WTC11 (cell line): ENCODE measurements around the gene PIAS3. TPM values are rescaled to one million over a fixed set of nuclear protein-coding genes. Genes with fewer than 3 reads are reported as not detected.

Experiments
- ATAC-seq: fragments of 200-7000 bp; cut with Tn5 transposase; 2 replicates; pipeline ENCODE4 v1.10.0; 2021; ENCODE audit warnings: mild to moderate bottlenecking, moderate library complexity
- CTCF ChIA-PET: fragments of 300-600 bp; sonication (Branson Sonifier 250); formaldehyde crosslinking; loops from one replicate; lab custom pipeline; 2021; ENCODE audit warnings: antibody characterized with exemption; lab: Charles Lee
- POLR2A ChIA-PET: fragments of 350-600 bp; sonication (Branson Sonifier 250); formaldehyde crosslinking; loops from one replicate; lab custom pipeline; 2021; ENCODE audit warnings: antibody characterized with exemption; lab: Charles Lee
- DNase-seq: peaks from one replicate; pipeline ENCODE4 v3.0.0; 2021; ENCODE audit warnings: low spot score
- H3K27ac Mint-ChIP-seq: 2 replicates; pipeline ENCODE4 v1.8.0; 2021; ENCODE audit warnings: mixed read lengths
- H3K27me3 Mint-ChIP-seq: 2 replicates; pipeline ENCODE4 v1.8.0; 2021; ENCODE audit warnings: low read depth, mild to moderate bottlenecking, moderate library complexity, mixed read lengths
- H3K36me3 Mint-ChIP-seq: 2 replicates; pipeline ENCODE4 v1.8.0; 2021; ENCODE audit warnings: mixed read lengths
- H3K4me1 Mint-ChIP-seq: 2 replicates; pipeline ENCODE4 v1.8.0; 2022; ENCODE audit warnings: mixed read lengths
- H3K4me3 Mint-ChIP-seq: 2 replicates; pipeline ENCODE4 v1.8.0; 2021; ENCODE audit warnings: mild to moderate bottlenecking, moderate library complexity, mixed read lengths
- H3K9me3 Mint-ChIP-seq: 2 replicates; pipeline ENCODE4 v1.8.0; 2021; ENCODE audit warnings: mixed read lengths
- FOXJ3 ChIP-seq: sonication (generic); formaldehyde crosslinking; IDR thresholded peaks from 2 replicates; pipeline ENCODE4 v1.9.0; 2021; ENCODE audit warnings: missing genetic modification reagents, mild to moderate bottlenecking, borderline replicate concordance
- FOXP1 ChIP-seq: sonication (generic); formaldehyde crosslinking; IDR thresholded peaks from 2 replicates; pipeline ENCODE4 v1.8.0; 2022; ENCODE audit warnings: missing genetic modification reagents, mild to moderate bottlenecking, moderate library complexity, borderline replicate concordance
- GTF2I ChIP-seq: fragments of 250-450 bp; sonication (Bioruptor Pico); conservative IDR thresholded peaks from 2 replicates; pipeline ENCODE4 v1.4.0; 2021; ENCODE audit warnings: mild to moderate bottlenecking
- MXD4 ChIP-seq: fragments of 250-450 bp; sonication (Bioruptor Pico); IDR thresholded peaks from 2 replicates; pipeline ENCODE4 v1.8.0; 2021; ENCODE audit warnings: mild to moderate bottlenecking, moderate library complexity, borderline replicate concordance
- NR3C1 ChIP-seq: sonication (generic); formaldehyde crosslinking; conservative IDR thresholded peaks from 2 replicates; pipeline ENCODE4 v1.8.1; 2023; ENCODE audit warnings: low read depth, mild to moderate bottlenecking, missing genetic modification reagents
- TEAD1 ChIP-seq: sonication (generic); formaldehyde crosslinking; IDR thresholded peaks from 2 replicates; pipeline ENCODE4 v1.8.0; 2022; ENCODE audit warnings: mild to moderate bottlenecking, missing genetic modification reagents
- ZNF121 ChIP-seq: sonication (generic); formaldehyde crosslinking; IDR thresholded peaks from 2 replicates; pipeline ENCODE4 v1.8.0; 2023; ENCODE audit warnings: missing genetic modification reagents
- ZNF671 ChIP-seq: fragments of 250-450 bp; sonication (Bioruptor Pico); IDR thresholded peaks from 2 replicates; pipeline ENCODE4 v1.8.0; 2021; ENCODE audit warnings: mild to moderate bottlenecking
- total RNA-seq: library from RNA; stranded (reverse); gene quantifications from 3 replicates; pipeline ENCODE4 v1.2.3, GENCODE V29; 2021
- TF ChIP-seq, protein P1 (sequence below): sonication (generic); formaldehyde crosslinking; IDR thresholded peaks from 2 replicates; pipeline ENCODE4 v1.8.1; 2022; ENCODE audit warnings: mild to moderate bottlenecking, missing genetic modification reagents, moderate library complexity, borderline replicate concordance
- TF ChIP-seq, protein P2 (sequence below): sonication (generic); formaldehyde crosslinking; IDR thresholded peaks from 2 replicates; pipeline ENCODE4 v1.8.1; 2022; ENCODE audit warnings: missing genetic modification reagents, borderline replicate concordance
- TF ChIP-seq, protein P3 (sequence below): sonication (generic); formaldehyde crosslinking; IDR thresholded peaks from 2 replicates; pipeline ENCODE4 v1.8.1; 2022; ENCODE audit warnings: mild to moderate bottlenecking, moderate library complexity, missing genetic modification reagents
- TF ChIP-seq, protein P4 (sequence below): sonication (generic); formaldehyde crosslinking; IDR thresholded peaks from 2 replicates; pipeline ENCODE4 v1.8.1; 2023; ENCODE audit warnings: mild to moderate bottlenecking, missing genetic modification reagents, moderate library complexity
- TF ChIP-seq, protein P5 (sequence below): sonication (generic); formaldehyde crosslinking; IDR thresholded peaks from 2 replicates; pipeline ENCODE4 v1.8.1; 2022; ENCODE audit warnings: low read depth, missing genetic modification reagents, borderline replicate concordance
- TF ChIP-seq, protein P6 (sequence below): fragments of 250-450 bp; sonication (Bioruptor Pico); IDR thresholded peaks from 2 replicates; pipeline ENCODE4 v1.9.0; 2021; ENCODE audit warnings: mild to moderate bottlenecking
- TF ChIP-seq, protein P7 (sequence below): sonication (generic); formaldehyde crosslinking; IDR thresholded peaks from 2 replicates; pipeline ENCODE4 v1.8.0; 2022; ENCODE audit warnings: mild to moderate bottlenecking, missing genetic modification reagents

Gene PIAS3
- total RNA-seq, 1 experiment from 2014 or later, result 44.9 TPM

DNA sequence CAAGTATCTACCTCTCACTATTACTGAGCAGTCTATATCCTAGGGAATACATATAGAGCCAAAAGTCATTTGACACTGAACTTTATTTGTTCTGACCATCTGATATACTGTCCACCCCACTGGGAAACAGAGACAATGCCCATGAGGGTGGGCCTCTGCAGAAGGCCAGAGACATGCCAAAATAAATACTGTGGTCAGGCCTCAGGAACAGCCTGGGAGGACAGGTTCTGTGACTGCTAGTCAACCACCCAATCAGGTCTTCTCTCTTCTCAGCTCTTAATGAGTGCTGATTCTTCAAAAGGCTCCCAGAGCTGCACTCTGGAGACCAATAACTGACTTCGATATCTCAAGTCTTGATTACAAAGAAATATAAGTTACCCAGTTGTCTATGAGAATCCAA, 32.3 kb upstream of the PIAS3 start:
- TF ChIP-seq, protein P1, sequence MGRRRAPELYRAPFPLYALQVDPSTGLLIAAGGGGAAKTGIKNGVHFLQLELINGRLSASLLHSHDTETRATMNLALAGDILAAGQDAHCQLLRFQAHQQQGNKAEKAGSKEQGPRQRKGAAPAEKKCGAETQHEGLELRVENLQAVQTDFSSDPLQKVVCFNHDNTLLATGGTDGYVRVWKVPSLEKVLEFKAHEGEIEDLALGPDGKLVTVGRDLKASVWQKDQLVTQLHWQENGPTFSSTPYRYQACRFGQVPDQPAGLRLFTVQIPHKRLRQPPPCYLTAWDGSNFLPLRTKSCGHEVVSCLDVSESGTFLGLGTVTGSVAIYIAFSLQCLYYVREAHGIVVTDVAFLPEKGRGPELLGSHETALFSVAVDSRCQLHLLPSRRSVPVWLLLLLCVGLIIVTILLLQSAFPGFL (CRISPR knock-in tag), result no peak
- TF ChIP-seq FOXP1, result no peak
- H3K27me3 Mint-ChIP-seq, result peaks cover 12% of the 10 kb centered on the region
- DNase-seq, result no peak
- ChIA-PET CTCF (interaction anchor here (0.5 to 3.7 kb wide), 39 partner anchors 10 to 155 kb away, joined by 3 to 93 read pairs (median 8); partner anchors contain the start of genes ANKRD34A, HJV, ITGA10 and LIX1L), POLR2A (interaction anchor here (1.0 to 1.8 kb wide), 4 partner anchors 17 to 46 kb away, joined by 5 to 14 read pairs (median 6); partner anchors contain the start of genes NUDT17, PIAS3 and RBM8A)
- H3K4me1 Mint-ChIP-seq, result peaks cover 29% of the 10 kb centered on the region
- ATAC-seq, result no peak
- H3K27ac Mint-ChIP-seq, result no peak overlapping the region
- H3K9me3 Mint-ChIP-seq, result no peaks in the 10 kb centered on the region
- no peaks in the 10 kb centered on the region for H3K36me3 Mint-ChIP-seq
- no peak overlapping the region for H3K4me3 Mint-ChIP-seq

DNA sequence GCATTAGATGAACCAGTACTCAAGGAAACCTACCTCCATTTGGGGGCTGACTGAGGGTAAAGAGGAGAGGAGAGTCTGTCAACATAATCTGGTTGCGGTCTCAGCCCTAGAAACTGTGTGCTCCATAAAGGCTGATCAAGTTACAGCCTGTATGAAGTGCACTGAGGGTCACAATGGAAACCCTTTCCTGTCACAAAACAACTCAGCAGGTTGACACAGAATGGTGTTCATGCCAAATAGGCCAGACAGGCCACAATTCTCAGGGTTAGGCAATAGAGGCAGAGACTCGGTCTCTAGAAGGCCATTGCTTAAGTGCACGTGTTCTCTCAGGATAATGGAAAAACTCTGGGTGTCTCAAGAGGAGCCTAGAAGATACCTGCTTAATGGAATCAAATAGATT, 30.8 kb upstream of the PIAS3 start:
- no peak for ATAC-seq
- H3K27ac Mint-ChIP-seq, result no peak overlapping the region
- POLR2A ChIA-PET, result no interaction called here
- TF ChIP-seq, protein P2, sequence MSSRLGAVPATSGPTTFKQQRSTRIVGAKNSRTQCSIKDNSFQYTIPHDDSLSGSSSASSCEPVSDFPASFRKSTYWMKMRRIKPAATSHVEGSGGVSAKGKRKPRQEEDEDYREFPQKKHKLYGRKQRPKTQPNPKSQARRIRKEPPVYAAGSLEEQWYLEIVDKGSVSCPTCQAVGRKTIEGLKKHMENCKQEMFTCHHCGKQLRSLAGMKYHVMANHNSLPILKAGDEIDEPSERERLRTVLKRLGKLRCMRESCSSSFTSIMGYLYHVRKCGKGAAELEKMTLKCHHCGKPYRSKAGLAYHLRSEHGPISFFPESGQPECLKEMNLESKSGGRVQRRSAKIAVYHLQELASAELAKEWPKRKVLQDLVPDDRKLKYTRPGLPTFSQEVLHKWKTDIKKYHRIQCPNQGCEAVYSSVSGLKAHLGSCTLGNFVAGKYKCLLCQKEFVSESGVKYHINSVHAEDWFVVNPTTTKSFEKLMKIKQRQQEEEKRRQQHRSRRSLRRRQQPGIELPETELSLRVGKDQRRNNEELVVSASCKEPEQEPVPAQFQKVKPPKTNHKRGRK (CRISPR knock-in tag), result no peak
- TF ChIP-seq, protein P3, sequence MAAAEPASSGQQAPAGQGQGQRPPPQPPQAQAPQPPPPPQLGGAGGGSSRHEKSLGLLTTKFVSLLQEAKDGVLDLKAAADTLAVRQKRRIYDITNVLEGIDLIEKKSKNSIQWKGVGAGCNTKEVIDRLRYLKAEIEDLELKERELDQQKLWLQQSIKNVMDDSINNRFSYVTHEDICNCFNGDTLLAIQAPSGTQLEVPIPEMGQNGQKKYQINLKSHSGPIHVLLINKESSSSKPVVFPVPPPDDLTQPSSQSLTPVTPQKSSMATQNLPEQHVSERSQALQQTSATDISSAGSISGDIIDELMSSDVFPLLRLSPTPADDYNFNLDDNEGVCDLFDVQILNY (CRISPR knock-in tag), result no peak
- TF ChIP-seq, protein P4, sequence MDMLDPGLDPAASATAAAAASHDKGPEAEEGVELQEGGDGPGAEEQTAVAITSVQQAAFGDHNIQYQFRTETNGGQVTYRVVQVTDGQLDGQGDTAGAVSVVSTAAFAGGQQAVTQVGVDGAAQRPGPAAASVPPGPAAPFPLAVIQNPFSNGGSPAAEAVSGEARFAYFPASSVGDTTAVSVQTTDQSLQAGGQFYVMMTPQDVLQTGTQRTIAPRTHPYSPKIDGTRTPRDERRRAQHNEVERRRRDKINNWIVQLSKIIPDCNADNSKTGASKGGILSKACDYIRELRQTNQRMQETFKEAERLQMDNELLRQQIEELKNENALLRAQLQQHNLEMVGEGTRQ, result no peak
- TF ChIP-seq FOXJ3 (CRISPR knock-in tag) (no peak), GTF2I (CRISPR knock-in tag) (no peak), NR3C1 (CRISPR knock-in tag) (no peak)
- peaks cover 29% of the 10 kb centered on the region for H3K4me1 Mint-ChIP-seq
- H3K36me3 Mint-ChIP-seq, result no peaks in the 10 kb centered on the region
- DNase-seq, result no peak
- H3K4me3 Mint-ChIP-seq, result no peak overlapping the region
- peaks cover 12% of the 10 kb centered on the region for H3K27me3 Mint-ChIP-seq
- CTCF ChIA-PET, result interaction anchor here (3.7 kb wide), 1 partner anchor 31 kb away, joined by 65 read pairs; the partner anchor contains the start of gene PIAS3
- H3K9me3 Mint-ChIP-seq, result no peaks in the 10 kb centered on the region

DNA sequence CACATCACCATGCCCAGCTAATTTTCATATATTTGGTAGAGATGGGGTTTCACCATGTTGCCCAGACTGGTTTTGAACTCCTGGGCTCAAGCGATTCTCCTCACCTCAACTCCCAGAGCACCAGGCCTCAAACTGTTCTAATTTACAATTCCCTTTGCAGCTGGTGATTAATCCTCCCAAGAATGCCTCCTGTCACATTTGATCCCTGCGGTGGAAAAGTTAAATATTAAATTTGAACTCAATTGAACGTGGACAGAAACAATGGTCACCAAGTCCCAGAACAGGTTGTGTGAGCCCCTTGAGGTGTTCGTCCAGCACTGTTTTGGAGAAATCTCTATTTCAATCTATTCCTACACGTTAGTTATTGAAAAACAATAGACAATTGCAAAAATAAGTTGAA, 28.8 kb upstream of the PIAS3 start:
- no peak for DNase-seq
- Mint-ChIP-seq H3K27me3 (peaks cover 30% of the 10 kb centered on the region), H3K9me3 (no peaks in the 10 kb centered on the region), H3K36me3 (no peaks in the 10 kb centered on the region), H3K27ac (peak overlapping the region; percentile 41; the same call in 1 of the 2 replicates), H3K4me3 (no peak overlapping the region), H3K4me1 (peaks cover 25% of the 10 kb centered on the region)
- no peak for ATAC-seq
- POLR2A ChIA-PET, result no interaction called here
- CTCF ChIA-PET, result interaction anchor here (1.5 to 3.3 kb wide), 3 partner anchors 14 to 41 kb away, joined by 7 to 39 read pairs (median 9); partner anchors contain the start of gene NUDT17
- TF ChIP-seq ZNF671 (CRISPR knock-in tag) (no peak), ZNF121 (no peak), TEAD1 (CRISPR knock-in tag) (no peak), FOXP1 (no peak), GTF2I (CRISPR knock-in tag) (no peak), MXD4 (CRISPR knock-in tag) (no peak)
- TF ChIP-seq, protein P3 (CRISPR knock-in tag), result no peak
- TF ChIP-seq, protein P5, sequence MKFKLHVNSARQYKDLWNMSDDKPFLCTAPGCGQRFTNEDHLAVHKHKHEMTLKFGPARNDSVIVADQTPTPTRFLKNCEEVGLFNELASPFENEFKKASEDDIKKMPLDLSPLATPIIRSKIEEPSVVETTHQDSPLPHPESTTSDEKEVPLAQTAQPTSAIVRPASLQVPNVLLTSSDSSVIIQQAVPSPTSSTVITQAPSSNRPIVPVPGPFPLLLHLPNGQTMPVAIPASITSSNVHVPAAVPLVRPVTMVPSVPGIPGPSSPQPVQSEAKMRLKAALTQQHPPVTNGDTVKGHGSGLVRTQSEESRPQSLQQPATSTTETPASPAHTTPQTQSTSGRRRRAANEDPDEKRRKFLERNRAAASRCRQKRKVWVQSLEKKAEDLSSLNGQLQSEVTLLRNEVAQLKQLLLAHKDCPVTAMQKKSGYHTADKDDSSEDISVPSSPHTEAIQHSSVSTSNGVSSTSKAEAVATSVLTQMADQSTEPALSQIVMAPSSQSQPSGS (CRISPR knock-in tag), result no peak
- TF ChIP-seq, protein P2 (CRISPR knock-in tag), result no peak
- TF ChIP-seq, protein P6, sequence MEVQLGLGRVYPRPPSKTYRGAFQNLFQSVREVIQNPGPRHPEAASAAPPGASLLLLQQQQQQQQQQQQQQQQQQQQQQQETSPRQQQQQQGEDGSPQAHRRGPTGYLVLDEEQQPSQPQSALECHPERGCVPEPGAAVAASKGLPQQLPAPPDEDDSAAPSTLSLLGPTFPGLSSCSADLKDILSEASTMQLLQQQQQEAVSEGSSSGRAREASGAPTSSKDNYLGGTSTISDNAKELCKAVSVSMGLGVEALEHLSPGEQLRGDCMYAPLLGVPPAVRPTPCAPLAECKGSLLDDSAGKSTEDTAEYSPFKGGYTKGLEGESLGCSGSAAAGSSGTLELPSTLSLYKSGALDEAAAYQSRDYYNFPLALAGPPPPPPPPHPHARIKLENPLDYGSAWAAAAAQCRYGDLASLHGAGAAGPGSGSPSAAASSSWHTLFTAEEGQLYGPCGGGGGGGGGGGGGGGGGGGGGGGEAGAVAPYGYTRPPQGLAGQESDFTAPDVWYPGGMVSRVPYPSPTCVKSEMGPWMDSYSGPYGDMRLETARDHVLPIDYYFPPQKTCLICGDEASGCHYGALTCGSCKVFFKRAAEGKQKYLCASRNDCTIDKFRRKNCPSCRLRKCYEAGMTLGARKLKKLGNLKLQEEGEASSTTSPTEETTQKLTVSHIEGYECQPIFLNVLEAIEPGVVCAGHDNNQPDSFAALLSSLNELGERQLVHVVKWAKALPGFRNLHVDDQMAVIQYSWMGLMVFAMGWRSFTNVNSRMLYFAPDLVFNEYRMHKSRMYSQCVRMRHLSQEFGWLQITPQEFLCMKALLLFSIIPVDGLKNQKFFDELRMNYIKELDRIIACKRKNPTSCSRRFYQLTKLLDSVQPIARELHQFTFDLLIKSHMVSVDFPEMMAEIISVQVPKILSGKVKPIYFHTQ (CRISPR knock-in tag), result no peak
- TF ChIP-seq, protein P7, sequence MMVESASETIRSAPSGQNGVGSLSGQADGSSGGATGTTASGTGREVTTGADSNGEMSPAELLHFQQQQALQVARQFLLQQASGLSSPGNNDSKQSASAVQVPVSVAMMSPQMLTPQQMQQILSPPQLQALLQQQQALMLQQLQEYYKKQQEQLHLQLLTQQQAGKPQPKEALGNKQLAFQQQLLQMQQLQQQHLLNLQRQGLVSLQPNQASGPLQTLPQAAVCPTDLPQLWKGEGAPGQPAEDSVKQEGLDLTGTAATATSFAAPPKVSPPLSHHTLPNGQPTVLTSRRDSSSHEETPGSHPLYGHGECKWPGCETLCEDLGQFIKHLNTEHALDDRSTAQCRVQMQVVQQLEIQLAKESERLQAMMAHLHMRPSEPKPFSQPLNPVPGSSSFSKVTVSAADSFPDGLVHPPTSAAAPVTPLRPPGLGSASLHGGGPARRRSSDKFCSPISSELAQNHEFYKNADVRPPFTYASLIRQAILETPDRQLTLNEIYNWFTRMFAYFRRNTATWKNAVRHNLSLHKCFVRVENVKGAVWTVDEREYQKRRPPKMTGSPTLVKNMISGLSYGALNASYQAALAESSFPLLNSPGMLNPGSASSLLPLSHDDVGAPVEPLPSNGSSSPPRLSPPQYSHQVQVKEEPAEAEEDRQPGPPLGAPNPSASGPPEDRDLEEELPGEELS, result no peak
